Neutrophil (primary cell): ENCODE measurements around the gene KCTD11.
A peak's percentile ranks its signal among the peaks of the same experiment; 100 is the strongest.
"Not testable (repeated sequence)": the region's sequence is repeated elsewhere in the genome, so short reads cannot be mapped to it uniquely, and the experiment has no call there.

Experiments
- H3K27ac ChIP-seq: fragments of 200-600 bp; sonication (generic); 2 replicates; pipeline ENCODE4 v1.5.1; 2016; ENCODE audit warnings: mild to moderate bottlenecking, moderate library complexity
- H3K27me3 ChIP-seq: fragments of 200-600 bp; sonication (generic); 2 replicates; pipeline ENCODE4 v1.6.0; 2016; ENCODE audit warnings: mild to moderate bottlenecking
- H3K36me3 ChIP-seq: fragments of 200-600 bp; sonication (generic); 2 replicates; pipeline ENCODE4 v1.5.1; 2017
- H3K4me1 ChIP-seq, 2 experiments: fragments of 200-600 bp in 1 of 2; sonication (generic) in 1 of 2; 1 replicate in 1 of 2; 2 replicates in 1 of 2; pipeline versions ENCODE4 v1.5.1 to v1.6.1; 2013 to 2016; ENCODE audit warnings: low read depth in 1 of 2, low read length in 1 of 2, mild to moderate bottlenecking in 1 of 2, moderate library complexity in 1 of 2; ENCODE audit not compliant: control insufficient read depth in 1 of 2, insufficient read depth in 1 of 2
- H3K4me3 ChIP-seq, 2 experiments: fragments of 200-600 bp in 1 of 2; sonication (generic) in 1 of 2; 1 replicate in 1 of 2; 2 replicates in 1 of 2; pipeline ENCODE4 v1.5.1; 2013 to 2016; ENCODE audit warnings: low read depth in 1 of 2, low read length in 1 of 2, mild to moderate bottlenecking in 1 of 2, moderate library complexity in 1 of 2
- H3K9me3 ChIP-seq: fragments of 200-600 bp; sonication (generic); 2 replicates; pipeline ENCODE4 v1.5.1; 2016
- CTCF ChIP-seq: fragments of 200-600 bp; sonication (generic); IDR thresholded peaks from 2 replicates; pipeline ENCODE4 v1.5.1; 2016; ENCODE audit warnings: antibody characterized with exemption

The KCTD11 gene

GRCh38 chr17:7334938-7335538 lies 16.9 kb upstream of the KCTD11 start:
- Histone ChIP-seq H3K36me3 (peaks cover 20% of the 10 kb centered on the region), H3K4me3 (no peak overlapping the region), H3K4me1 (peaks cover 50 to 63% of the 10 kb centered on the region in 2 experiments), H3K27me3 (no peaks in the 10 kb centered on the region), H3K27ac (peak overlapping the region; percentile 86), H3K9me3 (no peaks in the 10 kb centered on the region)
- no peak for TF ChIP-seq CTCF

- H3K4me1 ChIP-seq: peaks cover 45 to 60% of the 10 kb centered on the region in 2 experiments
- H3K4me3 ChIP-seq: peak overlapping the region; percentile 86 to 96
- peak overlapping the region; percentile 86 for H3K27ac ChIP-seq
- H3K9me3 ChIP-seq, H3K27me3 ChIP-seq: not testable (repeated sequence)
- H3K36me3 ChIP-seq: peaks cover 27% of the 10 kb centered on the region
Observed at GRCh38 chr17:7335765-7336164, 16.2 kb upstream of the KCTD11 start.

GRCh38 chr17:7336240-7337175 lies 15.5 kb upstream of the KCTD11 start, which contains the start of gene ACAP1:
TSS of gene ACAP1 (plus strand) at chr17:7336529. CDS start at chr17:7336735, 206 bp downstream.
- Histone ChIP-seq H3K36me3 (peaks cover 35% of the 10 kb centered on the region), H3K4me1 (peaks cover 45 to 60% of the 10 kb centered on the region in 2 experiments), H3K27ac (peak within 1 kb of the TSS; percentile 86), H3K27me3 (no peaks in the 10 kb centered on the region), H3K9me3 (no peaks in the 10 kb centered on the region), H3K4me3 (peak within 1 kb of the TSS; percentile 86 to 96)
- TF ChIP-seq CTCF: no peak

GRCh38 chr17:7337600-7337999 lies 14.4 kb upstream of the KCTD11 start:
- H3K4me1 ChIP-seq: peaks cover 45 to 50% of the 10 kb centered on the region in 2 experiments
- H3K27me3 ChIP-seq, H3K9me3 ChIP-seq: not testable (repeated sequence)
- peaks cover 46% of the 10 kb centered on the region for H3K36me3 ChIP-seq
- peak overlapping the region; percentile 86 for H3K27ac ChIP-seq
- H3K4me3 ChIP-seq: peak overlapping the region; percentile 86 to 96

- Histone ChIP-seq H3K27ac (no peak overlapping the region), H3K27me3 (no peaks in the 10 kb centered on the region), H3K36me3 (peaks cover 71% of the 10 kb centered on the region), H3K4me1 (peaks cover 43 to 44% of the 10 kb centered on the region in 2 experiments), H3K4me3 (no peak overlapping the region), H3K9me3 (no peaks in the 10 kb centered on the region)
- TF ChIP-seq CTCF: no peak
Observed at GRCh38 chr17:7340179-7340578, 11.8 kb upstream of the KCTD11 start.

- peaks cover 5% of the 10 kb centered on the region for H3K9me3 ChIP-seq
- TF ChIP-seq CTCF: no peak
Observed at GRCh38 chr17:7341842-7342241, 10.1 kb upstream of the KCTD11 start.

More at GRCh38 chr17:7341842-7342241, 10.1 kb upstream of the KCTD11 start:
- Histone ChIP-seq H3K27me3 (no peaks in the 10 kb centered on the region), H3K4me3 (no peak overlapping the region), H3K4me1 (peaks cover 27 to 28% of the 10 kb centered on the region in 2 experiments), H3K36me3 (peaks cover 88% of the 10 kb centered on the region), H3K27ac (no peak overlapping the region)
